Measurements from ENCODE around the gene EN2. TPM values are rescaled to one million over a fixed set of nuclear protein-coding genes. Genes with fewer than 3 reads are reported as not detected.
A peak's percentile ranks its signal among the peaks of the same experiment; 100 is the strongest.

The EN2 gene
- not detected for polyA plus RNA-seq (2013)

DNA sequence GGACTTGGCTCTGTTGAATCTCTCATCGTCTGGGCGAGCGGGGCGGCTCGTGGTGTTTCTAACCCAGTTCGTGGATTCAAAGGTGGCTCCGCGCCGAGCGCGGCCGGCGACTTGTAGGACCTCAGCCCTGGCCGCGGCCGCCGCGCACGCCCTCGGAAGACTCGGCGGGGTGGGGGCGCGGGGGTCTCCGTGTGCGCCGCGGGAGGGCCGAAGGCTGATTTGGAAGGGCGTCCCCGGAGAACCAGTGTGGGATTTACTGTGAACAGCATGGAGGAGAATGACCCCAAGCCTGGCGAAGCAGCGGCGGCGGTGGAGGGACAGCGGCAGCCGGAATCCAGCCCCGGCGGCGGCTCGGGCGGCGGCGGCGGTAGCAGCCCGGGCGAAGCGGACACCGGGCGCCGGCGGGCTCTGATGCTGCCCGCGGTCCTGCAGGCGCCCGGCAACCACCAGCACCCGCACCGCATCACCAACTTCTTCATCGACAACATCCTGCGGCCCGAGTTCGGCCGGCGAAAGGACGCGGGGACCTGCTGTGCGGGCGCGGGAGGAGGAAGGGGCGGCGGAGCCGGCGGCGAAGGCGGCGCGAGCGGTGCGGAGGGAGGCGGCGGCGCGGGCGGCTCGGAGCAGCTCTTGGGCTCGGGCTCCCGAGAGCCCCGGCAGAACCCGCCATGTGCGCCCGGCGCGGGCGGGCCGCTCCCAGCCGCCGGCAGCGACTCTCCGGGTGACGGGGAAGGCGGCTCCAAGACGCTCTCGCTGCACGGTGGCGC lies at the start of gene EN2:
Gene EN2, plus strand, starts transcription at position 19 of the 767 bp plus-strand sequence. Its CDS starts 249 bp downstream, at position 268.
- ChIA-PET CTCF (no interaction called here), POLR2A (no interaction called here)
- H3K27me3 ChIP-seq (replicated peaks in 2 of 5; ENCODE audit: control insufficient read depth in 4 of 5, insufficient read depth in 5 of 5, low read length in 4 of 5), result peaks cover 0 to 96% (median 64%) of the 10 kb centered on the region in 5 experiments

DNA sequence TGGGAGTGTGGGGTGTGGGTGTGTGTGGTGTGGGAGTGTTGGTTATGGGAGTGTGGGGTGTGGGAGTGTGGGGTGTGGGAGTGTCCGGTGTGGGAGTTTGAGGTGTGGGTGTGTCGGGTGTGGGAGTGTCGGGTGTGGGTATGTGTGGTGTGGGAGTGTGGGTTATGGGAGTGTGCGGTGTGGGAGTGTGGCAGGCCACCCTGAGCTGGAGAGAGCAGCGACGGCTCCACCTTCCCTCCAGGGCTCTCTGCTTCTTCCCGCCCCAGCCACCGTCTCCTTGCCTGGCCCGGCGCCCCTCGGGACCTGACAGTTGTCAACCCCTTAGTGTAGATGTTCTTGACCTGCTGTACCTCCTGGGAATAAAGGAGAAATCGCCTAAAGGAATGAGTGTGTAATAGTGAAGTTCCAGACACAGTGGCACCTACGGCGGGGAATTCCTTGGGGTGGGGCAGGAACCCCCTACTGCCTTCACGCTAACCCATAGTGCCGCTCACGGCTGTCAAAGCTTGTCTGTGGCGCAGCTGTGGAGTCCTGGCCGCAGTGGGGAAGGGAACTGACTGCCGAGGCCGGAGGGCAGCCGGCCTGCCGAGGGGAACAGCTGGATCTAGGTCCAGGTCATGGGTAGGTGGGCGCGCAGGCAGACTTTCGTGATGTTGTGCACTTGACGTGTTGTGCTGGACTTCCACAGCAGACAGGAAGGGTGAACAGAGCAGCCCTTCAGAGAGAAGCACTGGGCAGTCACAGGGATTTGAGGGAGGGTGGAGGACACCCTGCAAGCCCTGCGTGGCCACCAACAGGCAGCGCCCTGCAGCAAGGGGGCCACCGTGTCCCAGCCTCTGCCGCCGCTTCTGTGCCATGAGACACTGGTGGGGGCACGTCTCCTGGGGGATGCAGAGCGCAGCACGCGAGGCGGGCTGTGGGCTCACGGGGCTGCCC lies 49.0 kb upstream of the EN2 start:
- no peak overlapping the region for H3K27ac ChIP-seq (ENCODE audit: insufficient read depth in 1 of 2, low read depth in 1 of 2, low read length in 2 of 2, poor library complexity in 1 of 2, severe bottlenecking in 2 of 2)

More for the DNA sequence above, at the start of gene EN2:
- H3K27ac ChIP-seq (ENCODE audit: insufficient read depth in 1 of 2, low read depth in 1 of 2, low read length in 2 of 2, poor library complexity in 1 of 2, severe bottlenecking in 2 of 2), result no peak within 1 kb of the TSS
- H3K9me3 ChIP-seq (ENCODE audit: control extremely low read depth in 1 of 5, control insufficient read depth in 4 of 5, insufficient read depth in 2 of 5, low read depth in 1 of 5, low read length in 4 of 5), result no peaks in the 10 kb centered on the region
- H3K36me3 ChIP-seq (ENCODE audit: control insufficient read depth in 4 of 4, insufficient read depth in 4 of 4, low read length in 3 of 4), result no peaks in the 10 kb centered on the region
- peaks cover 0 to 29% (median 14%) of the 10 kb centered on the region in 4 experiments for H3K4me1 ChIP-seq (ENCODE audit: control extremely low read depth in 1 of 4, control insufficient read depth in 4 of 4, insufficient read depth in 4 of 4, low read length in 3 of 4)
- H3K4me3 ChIP-seq (ENCODE audit: control insufficient read depth in 1 of 7, extremely low read depth in 1 of 7, insufficient read depth in 4 of 7, low read depth in 2 of 7, low read length in 6 of 7), result peak within 1 kb of the TSS in 4 of 7 experiments; percentile 44 to 54 (median 46)
- no peak for DNase-seq
- WGBS (ENCODE audit: insufficient coverage), result under 1% methylated on average over 78 of the region's 105 CpGs

DNA sequence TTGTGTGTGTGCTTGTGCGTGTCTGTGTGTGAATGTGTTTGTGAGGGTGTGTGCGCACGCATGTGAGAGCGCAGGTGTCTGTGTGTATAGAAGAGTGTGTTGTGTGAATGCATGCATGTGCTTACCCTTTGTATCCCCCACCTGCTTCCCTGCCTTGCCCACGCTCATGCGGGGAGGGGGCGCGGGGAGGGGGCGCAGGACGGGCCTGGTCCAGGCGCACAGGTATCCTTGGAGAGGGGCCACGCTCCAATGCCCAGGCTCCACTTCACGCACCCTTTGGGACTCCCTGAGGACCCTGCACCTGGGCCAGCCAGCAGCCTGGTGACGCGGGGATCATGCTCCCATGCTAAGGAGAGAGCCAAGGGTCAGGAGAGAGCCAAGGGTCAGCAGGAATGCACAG lies 47.9 kb upstream of the EN2 start:
- 90% methylated on average over 12 of the region's 15 CpGs for WGBS (ENCODE audit: insufficient coverage)
- H3K9me3 ChIP-seq (ENCODE audit: control extremely low read depth in 1 of 5, control insufficient read depth in 4 of 5, insufficient read depth in 2 of 5, low read depth in 1 of 5, low read length in 4 of 5), result no peaks in the 10 kb centered on the region
- peaks cover 0 to 70% (median 24%) of the 10 kb centered on the region in 5 experiments for H3K27me3 ChIP-seq (replicated peaks in 2 of 5; ENCODE audit: control insufficient read depth in 4 of 5, insufficient read depth in 5 of 5, low read length in 4 of 5)
- DNase-seq, result no peak
- no peaks in the 10 kb centered on the region for H3K36me3 ChIP-seq (ENCODE audit: control insufficient read depth in 4 of 4, insufficient read depth in 4 of 4, low read length in 3 of 4)
- CTCF ChIA-PET, result no interaction called here
- POLR2A ChIA-PET, result no interaction called here
- H3K4me1 ChIP-seq (ENCODE audit: control extremely low read depth in 1 of 4, control insufficient read depth in 4 of 4, insufficient read depth in 4 of 4, low read length in 3 of 4), result peaks cover 0 to 8% (median 0%) of the 10 kb centered on the region in 4 experiments
- no peak overlapping the region for H3K27ac ChIP-seq (ENCODE audit: insufficient read depth in 1 of 2, low read depth in 1 of 2, low read length in 2 of 2, poor library complexity in 1 of 2, severe bottlenecking in 2 of 2)
- no peak overlapping the region for H3K4me3 ChIP-seq (ENCODE audit: control insufficient read depth in 1 of 7, extremely low read depth in 1 of 7, insufficient read depth in 4 of 7, low read depth in 2 of 7, low read length in 6 of 7)

More for the DNA sequence above, 49.0 kb upstream of the EN2 start:
- WGBS (ENCODE audit: insufficient coverage), result 33% methylated on average over 28 of the region's 38 CpGs
- ChIA-PET POLR2A (no interaction called here), CTCF (no interaction called here)
- peaks cover 0 to 80% (median 24%) of the 10 kb centered on the region in 5 experiments for H3K27me3 ChIP-seq (replicated peaks in 2 of 5; ENCODE audit: control insufficient read depth in 4 of 5, insufficient read depth in 5 of 5, low read length in 4 of 5)
- no peak overlapping the region for H3K4me3 ChIP-seq (ENCODE audit: control insufficient read depth in 1 of 7, extremely low read depth in 1 of 7, insufficient read depth in 4 of 7, low read depth in 2 of 7, low read length in 6 of 7)
- H3K36me3 ChIP-seq (ENCODE audit: control insufficient read depth in 4 of 4, insufficient read depth in 4 of 4, low read length in 3 of 4), result no peaks in the 10 kb centered on the region
- H3K4me1 ChIP-seq (ENCODE audit: control extremely low read depth in 1 of 4, control insufficient read depth in 4 of 4, insufficient read depth in 4 of 4, low read length in 3 of 4), result peaks cover 0 to 8% (median 0%) of the 10 kb centered on the region in 4 experiments
- DNase-seq, result peak in 2 of 3 donors; percentile 21 to 51
- H3K9me3 ChIP-seq (ENCODE audit: control extremely low read depth in 1 of 5, control insufficient read depth in 4 of 5, insufficient read depth in 2 of 5, low read depth in 1 of 5, low read length in 4 of 5), result no peaks in the 10 kb centered on the region

DNA sequence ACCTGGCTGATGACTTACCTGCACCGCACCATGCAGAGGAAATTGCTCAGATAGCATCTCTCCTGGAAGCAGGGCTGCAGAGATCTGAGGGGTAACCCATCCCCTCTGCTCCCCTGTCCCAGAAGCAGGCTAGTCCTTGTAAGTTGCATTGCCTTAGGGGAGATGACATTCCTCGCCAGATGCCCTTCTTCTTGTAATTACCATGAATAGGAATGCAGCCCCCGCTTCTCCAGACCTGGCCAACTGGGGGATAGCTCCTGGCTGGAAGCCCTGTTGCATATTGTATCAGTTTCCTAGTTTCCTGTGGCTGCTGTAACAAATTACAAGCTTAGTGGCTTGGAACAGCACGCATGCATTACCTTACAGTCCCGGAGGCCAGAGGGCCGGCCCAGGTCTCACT lies 47.5 kb upstream of the EN2 start:
- no peak for DNase-seq
- H3K36me3 ChIP-seq (ENCODE audit: control insufficient read depth in 4 of 4, insufficient read depth in 4 of 4, low read length in 3 of 4), result no peaks in the 10 kb centered on the region
- H3K27ac ChIP-seq (ENCODE audit: insufficient read depth in 1 of 2, low read depth in 1 of 2, low read length in 2 of 2, poor library complexity in 1 of 2, severe bottlenecking in 2 of 2), result no peak overlapping the region
- ChIA-PET POLR2A (no interaction called here), CTCF (no interaction called here)
- H3K9me3 ChIP-seq (ENCODE audit: control extremely low read depth in 1 of 5, control insufficient read depth in 4 of 5, insufficient read depth in 2 of 5, low read depth in 1 of 5, low read length in 4 of 5), result no peaks in the 10 kb centered on the region
- H3K4me1 ChIP-seq (ENCODE audit: control extremely low read depth in 1 of 4, control insufficient read depth in 4 of 4, insufficient read depth in 4 of 4, low read length in 3 of 4), result peaks cover 0 to 7% (median 0%) of the 10 kb centered on the region in 4 experiments
- 84% methylated on average over 6 of the region's 6 CpGs for whole genome bisulfite sequencing (ENCODE audit: insufficient coverage)
- peaks cover 0 to 65% (median 25%) of the 10 kb centered on the region in 5 experiments for H3K27me3 ChIP-seq (replicated peaks in 2 of 5; ENCODE audit: control insufficient read depth in 4 of 5, insufficient read depth in 5 of 5, low read length in 4 of 5)
- H3K4me3 ChIP-seq (ENCODE audit: control insufficient read depth in 1 of 7, extremely low read depth in 1 of 7, insufficient read depth in 4 of 7, low read depth in 2 of 7, low read length in 6 of 7), result no peak overlapping the region

DNA sequence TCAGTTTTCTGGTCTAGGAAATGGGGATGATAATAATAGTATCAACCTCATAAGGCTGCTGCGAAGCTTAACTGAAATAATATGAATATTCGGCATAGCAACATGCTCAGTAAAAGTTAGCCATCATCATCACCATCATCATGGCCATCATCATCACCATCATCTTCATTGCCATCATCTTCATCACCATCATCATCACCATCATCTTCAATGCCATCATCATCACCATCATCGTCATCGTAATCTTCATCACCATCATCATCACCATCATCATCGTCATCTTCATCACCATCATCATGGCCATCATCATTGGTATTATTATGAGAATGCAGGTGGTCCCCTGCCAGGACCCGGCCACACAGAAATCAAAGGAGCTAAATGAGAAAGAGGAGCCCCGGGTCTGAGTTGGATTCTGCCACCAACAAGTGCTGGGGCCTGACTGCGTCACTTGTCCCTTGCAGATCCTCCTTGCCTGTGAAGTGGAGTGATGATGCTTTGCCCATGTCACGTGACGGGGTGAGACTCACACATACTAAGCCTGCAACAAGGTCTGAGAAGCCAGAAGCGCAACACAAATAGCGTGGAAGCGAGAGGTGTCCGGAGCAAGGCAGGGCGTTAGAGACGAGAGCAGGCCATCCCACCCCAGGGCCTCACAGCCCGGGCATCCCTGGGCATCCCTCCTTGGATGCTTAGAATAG lies 46.1 kb upstream of the EN2 start:
- CTCF ChIA-PET, result interaction anchor here (1.3 kb wide), 1 partner anchor 12 kb away, joined by 3 read pairs; no protein-coding TSS in a partner anchor
- no peak overlapping the region for H3K4me3 ChIP-seq (ENCODE audit: control insufficient read depth in 1 of 7, extremely low read depth in 1 of 7, insufficient read depth in 4 of 7, low read depth in 2 of 7, low read length in 6 of 7)
- H3K9me3 ChIP-seq (ENCODE audit: control extremely low read depth in 1 of 5, control insufficient read depth in 4 of 5, insufficient read depth in 2 of 5, low read depth in 1 of 5, low read length in 4 of 5), result no peaks in the 10 kb centered on the region
- POLR2A ChIA-PET, result no interaction called here
- H3K36me3 ChIP-seq (ENCODE audit: control insufficient read depth in 4 of 4, insufficient read depth in 4 of 4, low read length in 3 of 4), result no peaks in the 10 kb centered on the region
- H3K27ac ChIP-seq (ENCODE audit: insufficient read depth in 1 of 2, low read depth in 1 of 2, low read length in 2 of 2, poor library complexity in 1 of 2, severe bottlenecking in 2 of 2), result no peak overlapping the region
- WGBS (ENCODE audit: insufficient coverage), result 91% methylated on average over 14 of the region's 17 CpGs
- H3K4me1 ChIP-seq (ENCODE audit: control extremely low read depth in 1 of 4, control insufficient read depth in 4 of 4, insufficient read depth in 4 of 4, low read length in 3 of 4), result no peaks in the 10 kb centered on the region
- peak in 1 of 3 donors; percentile 20 for DNase-seq
- peaks cover 0 to 51% (median 25%) of the 10 kb centered on the region in 5 experiments for H3K27me3 ChIP-seq (replicated peaks in 2 of 5; ENCODE audit: control insufficient read depth in 4 of 5, insufficient read depth in 5 of 5, low read length in 4 of 5)

DNA sequence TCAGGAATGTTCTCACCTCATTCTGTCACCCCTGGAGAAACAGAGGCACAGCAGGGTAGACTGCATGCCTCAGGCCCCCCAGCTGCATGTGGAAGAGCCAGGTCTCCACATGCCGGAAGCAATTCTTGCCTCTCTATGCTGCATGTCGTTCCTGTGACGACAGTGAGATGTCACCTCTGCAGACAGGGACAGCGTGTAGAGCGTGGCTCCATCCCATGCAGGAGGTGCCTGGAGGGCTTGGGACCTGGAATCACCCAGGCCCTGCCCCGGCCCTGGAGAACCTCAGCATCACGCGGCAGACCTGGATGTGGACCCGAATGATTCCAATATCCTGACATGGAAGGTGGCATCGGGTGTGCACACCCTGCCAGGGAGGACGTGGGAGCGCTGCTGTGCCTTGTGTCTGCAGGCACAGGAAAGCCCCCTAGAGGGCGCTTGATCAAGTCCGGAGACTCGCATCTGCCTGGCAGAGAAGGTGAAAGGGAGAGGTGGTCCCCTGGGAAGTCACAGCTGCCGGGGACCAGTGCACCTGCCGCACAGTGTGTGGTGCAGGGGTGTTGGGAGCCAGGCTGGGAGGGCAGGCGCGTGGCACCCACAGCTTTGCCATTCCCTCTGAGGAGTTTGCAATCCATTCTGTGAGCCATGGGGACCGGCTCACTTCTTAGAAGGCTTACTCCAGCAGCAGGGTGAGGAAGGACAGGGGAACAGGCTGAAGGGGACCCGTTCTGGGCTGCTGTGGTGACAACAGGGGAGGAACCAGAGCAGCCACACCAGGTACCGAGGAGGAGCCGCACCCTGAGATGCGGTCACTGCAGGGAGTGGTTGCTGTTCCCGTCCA lies 45.3 kb upstream of the EN2 start:
- 38% methylated on average over 24 of the region's 25 CpGs for WGBS (ENCODE audit: insufficient coverage)
- CTCF ChIA-PET, result interaction anchor here (1.1 to 1.6 kb wide), 4 partner anchors 12 to 29 kb away, joined by 3 to 4 read pairs (median 3); no protein-coding TSS in a partner anchor
- Histone ChIP-seq H3K27ac (ENCODE audit: insufficient read depth in 1 of 2, low read depth in 1 of 2, low read length in 2 of 2, poor library complexity in 1 of 2, severe bottlenecking in 2 of 2) (no peak overlapping the region), H3K9me3 (ENCODE audit: control extremely low read depth in 1 of 5, control insufficient read depth in 4 of 5, insufficient read depth in 2 of 5, low read depth in 1 of 5, low read length in 4 of 5) (no peaks in the 10 kb centered on the region), H3K36me3 (ENCODE audit: control insufficient read depth in 4 of 4, insufficient read depth in 4 of 4, low read length in 3 of 4) (no peaks in the 10 kb centered on the region), H3K4me1 (ENCODE audit: control extremely low read depth in 1 of 4, control insufficient read depth in 4 of 4, insufficient read depth in 4 of 4, low read length in 3 of 4) (no peaks in the 10 kb centered on the region), H3K4me3 (ENCODE audit: control insufficient read depth in 1 of 7, extremely low read depth in 1 of 7, insufficient read depth in 4 of 7, low read depth in 2 of 7, low read length in 6 of 7) (no peak overlapping the region), H3K27me3 (replicated peaks in 2 of 5; ENCODE audit: control insufficient read depth in 4 of 5, insufficient read depth in 5 of 5, low read length in 4 of 5) (peaks cover 0 to 58% (median 29%) of the 10 kb centered on the region in 5 experiments)
- POLR2A ChIA-PET, result no interaction called here
- peak; percentile 54 to 74 (median 65) for DNase-seq

All from common myeloid progenitor, CD34-positive (primary cell).